ENCODE data around the gene ACTA1.

ACTA1 gene

GRCh38 chr1:229411434-229412055 lies 22.3 kb downstream of the ACTA1 start:
- no peak for DNase-seq (ENCODE audit: low read depth in 2 of 2)
- no peak for TF ChIP-seq CTCF (IDR thresholded peaks at IDR 0.05; ENCODE audit: low read depth, low read length)
- H3K4me3 ChIP-seq (replicated peaks in 1 of 2; ENCODE audit: low read depth in 2 of 2, low read length in 2 of 2): no peak overlapping the region

GRCh38 chr1:229410692-229411433 lies 23.0 kb downstream of the ACTA1 start:
- DNase-seq (ENCODE audit: low read depth in 2 of 2): peak; percentile 46 to 62
- no peak for TF ChIP-seq CTCF (IDR thresholded peaks at IDR 0.05; ENCODE audit: low read depth, low read length)
- no peak overlapping the region for H3K4me3 ChIP-seq (replicated peaks in 1 of 2; ENCODE audit: low read depth in 2 of 2, low read length in 2 of 2)

- H3K4me3 ChIP-seq (replicated peaks in 1 of 2; ENCODE audit: low read depth in 2 of 2, low read length in 2 of 2): no peak overlapping the region
- DNase-seq (ENCODE audit: low read depth in 2 of 2): no peak
- no peak for TF ChIP-seq CTCF (IDR thresholded peaks at IDR 0.05; ENCODE audit: low read depth, low read length)
Observed at GRCh38 chr1:229410370-229410691, 23.6 kb downstream of the ACTA1 start.

- no peak for DNase-seq (ENCODE audit: low read depth in 2 of 2)
- no peak overlapping the region for H3K4me3 ChIP-seq (replicated peaks in 1 of 2; ENCODE audit: low read depth in 2 of 2, low read length in 2 of 2)
- no peak for TF ChIP-seq CTCF (IDR thresholded peaks at IDR 0.05; ENCODE audit: low read depth, low read length)
Observed at GRCh38 chr1:229409616-229410369, 24.1 kb downstream of the ACTA1 start.

GRCh38 chr1:229408458-229409037 lies 25.3 kb downstream of the ACTA1 start:
- no peak overlapping the region for H3K4me3 ChIP-seq (replicated peaks in 1 of 2; ENCODE audit: low read depth in 2 of 2, low read length in 2 of 2)
- DNase-seq (ENCODE audit: low read depth in 2 of 2): no peak
- TF ChIP-seq CTCF (IDR thresholded peaks at IDR 0.05; ENCODE audit: low read depth, low read length): no peak

- no peak for TF ChIP-seq CTCF (IDR thresholded peaks at IDR 0.05; ENCODE audit: low read depth, low read length)
- no peak for DNase-seq (ENCODE audit: low read depth in 2 of 2)
- H3K4me3 ChIP-seq (replicated peaks in 1 of 2; ENCODE audit: low read depth in 2 of 2, low read length in 2 of 2): peak overlapping the region in 1 of 2 donors; percentile 11
Observed at GRCh38 chr1:229407206-229408026, 26.5 kb downstream of the ACTA1 start.
